ENCODE measurements around the gene VCL. TPM values are rescaled to one million over a fixed set of nuclear protein-coding genes. Genes with fewer than 3 reads are reported as not detected.

The VCL gene
- polyA plus RNA-seq, 1 of the 3 experiments (the other 2 are of a cell fraction) = 147 TPM

DNA sequence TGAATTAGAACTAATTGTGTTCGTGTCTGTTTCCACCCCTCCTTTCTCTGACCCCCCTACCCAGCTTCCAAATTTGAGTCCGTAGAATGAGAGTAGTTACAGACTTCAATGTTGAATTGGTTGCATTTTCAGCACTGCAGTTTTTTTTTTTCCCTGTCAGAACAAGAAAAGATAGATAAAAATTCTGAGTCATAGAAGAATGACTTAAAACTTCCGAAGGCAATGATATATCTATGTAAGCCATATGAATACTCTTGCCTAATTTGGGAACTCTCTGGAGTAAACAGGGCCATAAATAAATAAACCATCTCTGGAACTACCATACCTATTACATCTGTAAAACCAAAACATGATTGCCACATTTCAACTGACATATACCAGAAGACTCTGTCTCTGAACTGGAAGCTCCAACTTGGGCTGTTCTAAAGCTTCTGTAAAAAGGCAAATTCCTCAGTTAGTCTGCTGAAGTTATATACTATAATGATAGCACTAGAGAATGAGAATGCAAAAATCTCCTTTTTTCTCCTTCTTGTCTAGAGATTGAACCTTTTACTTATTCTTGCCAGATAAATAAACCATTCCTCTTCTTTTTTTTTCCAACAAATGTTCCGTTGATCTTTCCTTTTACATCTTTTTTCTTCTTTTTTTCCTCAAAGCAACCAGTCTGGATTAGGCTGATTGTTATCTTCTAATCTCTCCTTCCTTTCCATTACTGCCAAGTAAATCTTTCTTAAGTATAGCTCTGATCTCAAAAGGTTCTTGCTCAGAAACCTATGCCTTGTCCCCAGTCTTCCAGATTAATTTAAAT lies 23.5 kb downstream of the VCL start:
- peak overlapping the region in 1 of 2 experiments; percentile 12; a peak in 2 of 4 replicates for H3K4me3 ChIP-seq (ENCODE audit: low read depth in 2 of 2, low read length in 1 of 2)
- H3K4me2 ChIP-seq = peak overlapping the region; percentile 59
- peaks cover 2 to 21% of the 10 kb centered on the region in 2 experiments for H3K36me3 ChIP-seq (replicated peaks in 1 of 2; ENCODE audit: control insufficient read depth in 1 of 2, insufficient read depth in 2 of 2, low read length in 1 of 2)
- WGBS (ENCODE audit: low lambda C conversion rate) = 20% methylated on average over 4 of the region's 4 CpGs
- H3K4me1 ChIP-seq (ENCODE audit: control insufficient read depth in 1 of 2, insufficient read depth in 2 of 2, low read depth in 1 of 2, low read length in 1 of 2) = peaks cover 5 to 53% of the 10 kb centered on the region in 2 experiments
- H3K79me2 ChIP-seq (ENCODE audit: insufficient read depth) = peaks cover 99% of the 10 kb centered on the region
- DNase-seq = peak; percentile 17
- no peak overlapping the region; the same call in 1 of the 2 replicates for H3K9ac ChIP-seq
- no peaks in the 10 kb centered on the region for H3K9me2 ChIP-seq
- peaks cover 90% of the 10 kb centered on the region for H4K20me1 ChIP-seq (ENCODE audit: insufficient read depth)
- H3K27me3 ChIP-seq (ENCODE audit: insufficient read depth) = no peaks in the 10 kb centered on the region
- peaks cover 59% of the 10 kb centered on the region for H3F3A ChIP-seq (replicated peaks; ENCODE audit: insufficient read depth)
- peak overlapping the region; percentile 68 to 84 for H3K27ac ChIP-seq (ENCODE audit: low read depth in 2 of 2, low read length in 1 of 2)
- H2AFZ ChIP-seq (ENCODE audit: low read depth) = no peak overlapping the region
- POLR2A ChIA-PET = no interaction called here
- CTCF ChIA-PET = interaction anchor here (0.6 to 1.4 kb wide), 5 partner anchors 8 to 70 kb away, joined by 3 read pairs; no protein-coding TSS in a partner anchor
- no peaks in the 10 kb centered on the region for H3K9me3 ChIP-seq
- TF ChIP-seq GATA2 (CRISPR knock-in tag; IDR thresholded peaks at IDR 0.05) = no peak
- no peak for TF ChIP-seq MXI1 (IDR thresholded peaks at IDR 0.05; ENCODE audit: low read depth, low read length)
- TF ChIP-seq ELF1 (IDR thresholded peaks at IDR 0.05) = no peak
- peak; percentile 48; the same call in 1 of the 2 replicates for TF ChIP-seq JUND (IDR thresholded peaks at IDR 0.05)
- TF ChIP-seq RFX5 (IDR thresholded peaks at IDR 0.05; ENCODE audit: low read length) = no peak
- no peak for TF ChIP-seq EZH2phosphoT487 (IDR thresholded peaks at IDR 0.05; ENCODE audit: borderline replicate concordance, low read depth)
- TF ChIP-seq EP300 (IDR thresholded peaks at IDR 0.05; ENCODE audit: borderline replicate concordance in 1 of 2, low read depth in 1 of 2, low read length in 1 of 2) = no peak
- TF ChIP-seq, protein P1, sequence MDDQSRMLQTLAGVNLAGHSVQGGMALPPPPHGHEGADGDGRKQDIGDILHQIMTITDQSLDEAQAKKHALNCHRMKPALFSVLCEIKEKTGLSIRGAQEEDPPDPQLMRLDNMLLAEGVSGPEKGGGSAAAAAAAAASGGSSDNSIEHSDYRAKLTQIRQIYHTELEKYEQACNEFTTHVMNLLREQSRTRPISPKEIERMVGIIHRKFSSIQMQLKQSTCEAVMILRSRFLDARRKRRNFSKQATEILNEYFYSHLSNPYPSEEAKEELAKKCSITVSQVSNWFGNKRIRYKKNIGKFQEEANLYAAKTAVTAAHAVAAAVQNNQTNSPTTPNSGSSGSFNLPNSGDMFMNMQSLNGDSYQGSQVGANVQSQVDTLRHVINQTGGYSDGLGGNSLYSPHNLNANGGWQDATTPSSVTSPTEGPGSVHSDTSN (IDR thresholded peaks at IDR 0.05) = peak; percentile 37; the same call in 1 of the 2 replicates
- TF ChIP-seq MEF2A (IDR thresholded peaks at IDR 0.05; ENCODE audit: borderline replicate concordance, low read depth) = peak; percentile 40; the same call in 1 of the 2 replicates
- TF ChIP-seq TCF12 (IDR thresholded peaks at IDR 0.05) = peak; percentile 62
- no peak for TF ChIP-seq CHD2 (IDR thresholded peaks at IDR 0.05; ENCODE audit: low read length, partially characterized antibody)
- TF ChIP-seq FOSL2 (IDR thresholded peaks at IDR 0.05; ENCODE audit: borderline replicate concordance, low read depth) = peak; percentile 54; the same call in 1 of the 2 replicates
- TF ChIP-seq FOXM1 (IDR thresholded peaks at IDR 0.05; ENCODE audit: low read depth) = 0 out of 2 replicates have a peak, but pooled peaks have one; percentile 19
- TF ChIP-seq, protein P2, sequence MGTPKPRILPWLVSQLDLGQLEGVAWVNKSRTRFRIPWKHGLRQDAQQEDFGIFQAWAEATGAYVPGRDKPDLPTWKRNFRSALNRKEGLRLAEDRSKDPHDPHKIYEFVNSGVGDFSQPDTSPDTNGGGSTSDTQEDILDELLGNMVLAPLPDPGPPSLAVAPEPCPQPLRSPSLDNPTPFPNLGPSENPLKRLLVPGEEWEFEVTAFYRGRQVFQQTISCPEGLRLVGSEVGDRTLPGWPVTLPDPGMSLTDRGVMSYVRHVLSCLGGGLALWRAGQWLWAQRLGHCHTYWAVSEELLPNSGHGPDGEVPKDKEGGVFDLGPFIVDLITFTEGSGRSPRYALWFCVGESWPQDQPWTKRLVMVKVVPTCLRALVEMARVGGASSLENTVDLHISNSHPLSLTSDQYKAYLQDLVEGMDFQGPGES (IDR thresholded peaks at IDR 0.05; ENCODE audit: low read depth, low read length) = no peak
- TF ChIP-seq, protein P3, sequence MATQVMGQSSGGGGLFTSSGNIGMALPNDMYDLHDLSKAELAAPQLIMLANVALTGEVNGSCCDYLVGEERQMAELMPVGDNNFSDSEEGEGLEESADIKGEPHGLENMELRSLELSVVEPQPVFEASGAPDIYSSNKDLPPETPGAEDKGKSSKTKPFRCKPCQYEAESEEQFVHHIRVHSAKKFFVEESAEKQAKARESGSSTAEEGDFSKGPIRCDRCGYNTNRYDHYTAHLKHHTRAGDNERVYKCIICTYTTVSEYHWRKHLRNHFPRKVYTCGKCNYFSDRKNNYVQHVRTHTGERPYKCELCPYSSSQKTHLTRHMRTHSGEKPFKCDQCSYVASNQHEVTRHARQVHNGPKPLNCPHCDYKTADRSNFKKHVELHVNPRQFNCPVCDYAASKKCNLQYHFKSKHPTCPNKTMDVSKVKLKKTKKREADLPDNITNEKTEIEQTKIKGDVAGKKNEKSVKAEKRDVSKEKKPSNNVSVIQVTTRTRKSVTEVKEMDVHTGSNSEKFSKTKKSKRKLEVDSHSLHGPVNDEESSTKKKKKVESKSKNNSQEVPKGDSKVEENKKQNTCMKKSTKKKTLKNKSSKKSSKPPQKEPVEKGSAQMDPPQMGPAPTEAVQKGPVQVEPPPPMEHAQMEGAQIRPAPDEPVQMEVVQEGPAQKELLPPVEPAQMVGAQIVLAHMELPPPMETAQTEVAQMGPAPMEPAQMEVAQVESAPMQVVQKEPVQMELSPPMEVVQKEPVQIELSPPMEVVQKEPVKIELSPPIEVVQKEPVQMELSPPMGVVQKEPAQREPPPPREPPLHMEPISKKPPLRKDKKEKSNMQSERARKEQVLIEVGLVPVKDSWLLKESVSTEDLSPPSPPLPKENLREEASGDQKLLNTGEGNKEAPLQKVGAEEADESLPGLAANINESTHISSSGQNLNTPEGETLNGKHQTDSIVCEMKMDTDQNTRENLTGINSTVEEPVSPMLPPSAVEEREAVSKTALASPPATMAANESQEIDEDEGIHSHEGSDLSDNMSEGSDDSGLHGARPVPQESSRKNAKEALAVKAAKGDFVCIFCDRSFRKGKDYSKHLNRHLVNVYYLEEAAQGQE (IDR thresholded peaks at IDR 0.05; ENCODE audit: low read depth, low read length) = no peak
- no peak for TF ChIP-seq SMC3 (IDR thresholded peaks at IDR 0.05; ENCODE audit: low read depth, low read length)
- TF ChIP-seq, protein P4, sequence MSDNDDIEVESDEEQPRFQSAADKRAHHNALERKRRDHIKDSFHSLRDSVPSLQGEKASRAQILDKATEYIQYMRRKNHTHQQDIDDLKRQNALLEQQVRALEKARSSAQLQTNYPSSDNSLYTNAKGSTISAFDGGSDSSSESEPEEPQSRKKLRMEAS (IDR thresholded peaks at IDR 0.05; ENCODE audit: low read depth) = peak; percentile 14; the same call in 1 of the 2 replicates
- TF ChIP-seq, protein P5, sequence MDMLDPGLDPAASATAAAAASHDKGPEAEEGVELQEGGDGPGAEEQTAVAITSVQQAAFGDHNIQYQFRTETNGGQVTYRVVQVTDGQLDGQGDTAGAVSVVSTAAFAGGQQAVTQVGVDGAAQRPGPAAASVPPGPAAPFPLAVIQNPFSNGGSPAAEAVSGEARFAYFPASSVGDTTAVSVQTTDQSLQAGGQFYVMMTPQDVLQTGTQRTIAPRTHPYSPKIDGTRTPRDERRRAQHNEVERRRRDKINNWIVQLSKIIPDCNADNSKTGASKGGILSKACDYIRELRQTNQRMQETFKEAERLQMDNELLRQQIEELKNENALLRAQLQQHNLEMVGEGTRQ (IDR thresholded peaks at IDR 0.05; ENCODE audit: borderline replicate concordance, low read depth, low read length) = no peak
- TF ChIP-seq, protein P6, sequence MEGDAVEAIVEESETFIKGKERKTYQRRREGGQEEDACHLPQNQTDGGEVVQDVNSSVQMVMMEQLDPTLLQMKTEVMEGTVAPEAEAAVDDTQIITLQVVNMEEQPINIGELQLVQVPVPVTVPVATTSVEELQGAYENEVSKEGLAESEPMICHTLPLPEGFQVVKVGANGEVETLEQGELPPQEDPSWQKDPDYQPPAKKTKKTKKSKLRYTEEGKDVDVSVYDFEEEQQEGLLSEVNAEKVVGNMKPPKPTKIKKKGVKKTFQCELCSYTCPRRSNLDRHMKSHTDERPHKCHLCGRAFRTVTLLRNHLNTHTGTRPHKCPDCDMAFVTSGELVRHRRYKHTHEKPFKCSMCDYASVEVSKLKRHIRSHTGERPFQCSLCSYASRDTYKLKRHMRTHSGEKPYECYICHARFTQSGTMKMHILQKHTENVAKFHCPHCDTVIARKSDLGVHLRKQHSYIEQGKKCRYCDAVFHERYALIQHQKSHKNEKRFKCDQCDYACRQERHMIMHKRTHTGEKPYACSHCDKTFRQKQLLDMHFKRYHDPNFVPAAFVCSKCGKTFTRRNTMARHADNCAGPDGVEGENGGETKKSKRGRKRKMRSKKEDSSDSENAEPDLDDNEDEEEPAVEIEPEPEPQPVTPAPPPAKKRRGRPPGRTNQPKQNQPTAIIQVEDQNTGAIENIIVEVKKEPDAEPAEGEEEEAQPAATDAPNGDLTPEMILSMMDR (IDR thresholded peaks at IDR 0.05) = no peak
- no peak for TF ChIP-seq TEAD4 (IDR thresholded peaks at IDR 0.05; ENCODE audit: borderline replicate concordance, insufficient read depth)
- TF ChIP-seq TAF1 (IDR thresholded peaks at IDR 0.05; ENCODE audit: borderline replicate concordance, low read depth, low read length) = no peak
- TF ChIP-seq, protein P7, sequence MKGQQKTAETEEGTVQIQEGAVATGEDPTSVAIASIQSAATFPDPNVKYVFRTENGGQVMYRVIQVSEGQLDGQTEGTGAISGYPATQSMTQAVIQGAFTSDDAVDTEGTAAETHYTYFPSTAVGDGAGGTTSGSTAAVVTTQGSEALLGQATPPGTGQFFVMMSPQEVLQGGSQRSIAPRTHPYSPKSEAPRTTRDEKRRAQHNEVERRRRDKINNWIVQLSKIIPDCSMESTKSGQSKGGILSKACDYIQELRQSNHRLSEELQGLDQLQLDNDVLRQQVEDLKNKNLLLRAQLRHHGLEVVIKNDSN (IDR thresholded peaks at IDR 0.05; ENCODE audit: borderline replicate concordance, low read depth) = no peak

Data from SK-N-SH (cell line).